Endothelial cell of umbilical vein (primary cell): ENCODE data around the gene NEMP1.

Source experiments
- CTCF ChIP-seq, 2 donors: IDR thresholded peaks; 1 replicate in 1 of 2; 2 replicates in 1 of 2; pipeline ENCODE4 v1.5.1; 2011; ENCODE audit warnings: low read length in 2 of 2, mild to moderate bottlenecking in 2 of 2, moderate library complexity in 2 of 2, control low read depth in 1 of 2, inconsistent platforms in 1 of 2, low read depth in 1 of 2; ENCODE audit not compliant: insufficient read depth in 1 of 2; ENCODE audit errors: extremely low read depth in 1 of 2
- POLR2A ChIP-seq: IDR thresholded peaks from 2 replicates; pipeline ENCODE4 v1.6.1; 2012; ENCODE audit warnings: low read depth, mild to moderate bottlenecking, control low read depth, low read length
- POLR2AphosphoS5 ChIP-seq: IDR thresholded peaks from 2 replicates; pipeline ENCODE4 v1.6.1; 2012; ENCODE audit warnings: low read depth, mild to moderate bottlenecking, control low read depth, low read length, moderate library complexity; ENCODE audit not compliant: insufficient read depth

DNA sequence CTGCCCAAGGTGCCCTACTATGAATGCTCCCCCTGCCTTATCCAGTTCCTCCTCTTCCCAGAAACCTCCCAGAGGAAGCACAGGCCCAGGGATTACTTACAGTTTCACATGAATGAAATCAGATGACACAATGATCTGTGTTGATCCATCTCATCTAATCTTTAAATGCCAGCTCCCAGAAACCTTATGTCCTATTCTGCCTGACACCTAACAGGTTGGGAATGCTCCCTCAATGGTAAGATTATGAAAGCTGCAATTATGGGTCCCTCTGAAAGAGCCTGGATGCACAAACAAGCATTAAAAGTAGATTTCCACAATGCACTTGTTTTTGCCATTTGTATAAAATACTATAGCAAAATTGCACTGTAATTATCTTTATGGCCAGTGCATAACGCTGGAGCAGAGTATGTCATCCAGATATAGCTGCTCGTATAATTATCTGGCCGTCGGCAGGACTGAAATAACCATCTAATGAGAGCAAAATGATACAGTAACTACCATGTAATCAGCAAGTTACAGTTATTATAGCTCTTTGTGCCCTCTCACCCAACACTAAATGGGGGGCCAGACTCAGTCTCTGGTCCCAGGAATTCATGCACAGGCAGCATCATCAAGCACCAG is 67.9 kb downstream of the NEMP1 start:
- TF ChIP-seq CTCF (IDR thresholded peaks at IDR 0.05; ENCODE audit: extremely low read depth in 1 of 2, insufficient read depth in 1 of 2, low read depth in 1 of 2, low read length in 2 of 2) (no peak), POLR2AphosphoS5 (no peak), POLR2A (no peak)
